Measurements from ENCODE around the gene ARHGEF19. TPM values are rescaled to one million over a fixed set of nuclear protein-coding genes. Genes with fewer than 3 reads are reported as not detected.

Gene ARHGEF19
- total RNA-seq (2014; rRNA removed) (13.8 and 28.1 TPM in 2 replicates), Bru-seq, nascent RNA (percentile 50 among the genes with signal in this experiment), BruChase-seq, experiment 1, labeled RNA remaining after a 6-hour chase (percentile 62 among the genes with signal in this experiment), BruChase-seq, experiment 2, labeled RNA remaining after a 2-hour chase (percentile 58 among the genes with signal in this experiment)
- long read RNA-seq, partial matches to known transcripts = 27 of 37 reads
- long read RNA-seq, other reads (novel, unspliced or antisense) = 10 of 37 reads

DNA sequence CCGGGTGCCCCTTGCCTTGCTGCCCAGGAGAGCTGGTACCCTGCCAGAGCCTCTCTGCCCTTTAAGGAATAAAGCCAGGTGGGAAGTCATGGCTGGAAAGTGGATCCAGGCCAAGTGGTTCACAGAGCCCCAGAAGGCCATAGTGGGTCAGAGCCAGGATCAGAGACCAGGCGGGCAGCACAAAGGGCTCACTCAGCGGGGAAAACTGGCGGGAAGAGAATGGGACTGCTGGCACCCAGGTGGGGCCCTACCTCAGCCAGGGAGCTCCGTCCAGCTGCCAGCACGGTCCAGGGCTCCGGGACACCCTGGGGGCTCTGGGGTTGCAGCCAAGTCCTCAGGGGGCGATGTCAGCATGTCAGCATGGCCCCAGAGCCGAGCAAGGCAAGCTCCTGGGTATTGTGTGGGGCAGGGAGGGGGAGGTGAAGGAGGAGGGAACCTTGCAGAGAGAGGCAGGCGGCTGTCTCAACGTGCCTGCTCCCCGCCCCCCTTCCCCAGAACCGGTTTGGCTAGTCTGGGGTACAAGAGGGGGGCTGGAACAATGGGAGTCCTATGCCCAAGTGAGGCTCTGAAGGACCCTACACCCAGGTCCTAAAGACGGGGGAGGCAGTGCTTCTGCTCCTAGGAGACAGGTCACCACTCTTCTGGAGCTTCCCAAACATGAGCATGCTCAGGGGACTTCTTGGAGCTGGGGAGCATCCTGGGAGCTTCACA lies at the start of gene ARHGEF19:
TSS of gene ARHGEF19 (minus strand) at position 402 of the 711 bp plus-strand sequence. CDS start 3,598 bp downstream, outside the sequence.
- H3K9me2 ChIP-seq (replicated peaks; ENCODE audit: low read length) = no peaks in the 10 kb centered on the region

DNA sequence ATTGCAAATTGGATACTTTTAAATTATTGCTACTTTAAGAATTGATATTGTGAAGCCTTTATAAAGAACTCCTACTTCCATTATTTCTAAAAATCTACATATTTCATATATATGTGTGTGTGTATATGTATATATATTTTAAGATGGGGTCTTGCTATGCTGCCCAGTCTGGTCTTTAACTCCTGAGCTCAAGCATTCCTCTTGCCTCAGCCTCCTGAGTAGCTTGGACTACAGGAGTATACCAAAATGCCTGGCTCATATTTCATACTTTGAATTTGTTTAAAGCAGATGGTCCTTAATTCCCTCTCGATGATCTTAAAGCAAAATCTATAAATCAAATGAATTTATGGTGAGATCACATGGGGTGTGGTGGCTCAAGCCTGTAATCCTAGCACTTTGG lies 49.6 kb upstream of the ARHGEF19 start:
- Histone ChIP-seq H3K36me3 (ENCODE audit: low read depth, low read length) (no peaks in the 10 kb centered on the region), H3K4me1 (ENCODE audit: insufficient read depth, low read length) (peaks cover 18% of the 10 kb centered on the region), H3K9me3 (ENCODE audit: low read length) (no peaks in the 10 kb centered on the region), H3K79me2 (ENCODE audit: low read length) (no peaks in the 10 kb centered on the region), H3F3A (ENCODE audit: low read length, unreplicated experiment) (peaks cover 3% of the 10 kb centered on the region), H2AFZ (ENCODE audit: low read length) (no peak overlapping the region), H3K4me3 (ENCODE audit: low read length) (no peak overlapping the region), H3K27me3 (ENCODE audit: low read length) (no peaks in the 10 kb centered on the region), H3K9ac (ENCODE audit: low read length) (no peak overlapping the region), H3K4me2 (ENCODE audit: low read length) (no peak overlapping the region), H4K20me1 (ENCODE audit: low read length) (no peaks in the 10 kb centered on the region), H3K9me2 (replicated peaks; ENCODE audit: low read length) (no peaks in the 10 kb centered on the region), H3K27ac (ENCODE audit: low read length) (no peak overlapping the region)
- intact Hi-C loops (cut with micrococcal nuclease) = no loop called here
- ChIA-PET POLR2A (ENCODE audit: unreplicated experiment) (no interaction called here), CTCF (no interaction called here)
- DNase-seq (no peak), ATAC-seq (no peak)
- TF ChIP-seq EZH2phosphoT487 (IDR thresholded peaks at IDR 0.05; ENCODE audit: borderline replicate concordance, low read length) = no peak
- TF ChIP-seq EZH2 (IDR thresholded peaks at IDR 0.05; ENCODE audit: low read length, unreplicated experiment) = no peak
- TF ChIP-seq, protein P1, sequence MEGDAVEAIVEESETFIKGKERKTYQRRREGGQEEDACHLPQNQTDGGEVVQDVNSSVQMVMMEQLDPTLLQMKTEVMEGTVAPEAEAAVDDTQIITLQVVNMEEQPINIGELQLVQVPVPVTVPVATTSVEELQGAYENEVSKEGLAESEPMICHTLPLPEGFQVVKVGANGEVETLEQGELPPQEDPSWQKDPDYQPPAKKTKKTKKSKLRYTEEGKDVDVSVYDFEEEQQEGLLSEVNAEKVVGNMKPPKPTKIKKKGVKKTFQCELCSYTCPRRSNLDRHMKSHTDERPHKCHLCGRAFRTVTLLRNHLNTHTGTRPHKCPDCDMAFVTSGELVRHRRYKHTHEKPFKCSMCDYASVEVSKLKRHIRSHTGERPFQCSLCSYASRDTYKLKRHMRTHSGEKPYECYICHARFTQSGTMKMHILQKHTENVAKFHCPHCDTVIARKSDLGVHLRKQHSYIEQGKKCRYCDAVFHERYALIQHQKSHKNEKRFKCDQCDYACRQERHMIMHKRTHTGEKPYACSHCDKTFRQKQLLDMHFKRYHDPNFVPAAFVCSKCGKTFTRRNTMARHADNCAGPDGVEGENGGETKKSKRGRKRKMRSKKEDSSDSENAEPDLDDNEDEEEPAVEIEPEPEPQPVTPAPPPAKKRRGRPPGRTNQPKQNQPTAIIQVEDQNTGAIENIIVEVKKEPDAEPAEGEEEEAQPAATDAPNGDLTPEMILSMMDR (conservative IDR thresholded peaks at IDR 0.05; ENCODE audit: low read depth, low read length) = no peak
- no TSS peak for BruUV-seq (replicated peaks)

More for the DNA sequence above, at the start of gene ARHGEF19:
- BruUV-seq (replicated peaks) = no TSS peak
- Histone ChIP-seq H3K27ac (ENCODE audit: low read length) (no peak within 1 kb of the TSS), H3K27me3 (ENCODE audit: low read length) (no peaks in the 10 kb centered on the region), H3K79me2 (ENCODE audit: low read length) (no peaks in the 10 kb centered on the region), H3K4me3 (ENCODE audit: low read length) (no peak within 1 kb of the TSS), H3K9me3 (ENCODE audit: low read length) (no peaks in the 10 kb centered on the region), H3K4me1 (ENCODE audit: insufficient read depth, low read length) (peaks cover 18% of the 10 kb centered on the region), H3K9ac (ENCODE audit: low read length) (no peak within 1 kb of the TSS), H2AFZ (ENCODE audit: low read length) (no peak within 1 kb of the TSS), H3K36me3 (ENCODE audit: low read depth, low read length) (no peaks in the 10 kb centered on the region), H4K20me1 (ENCODE audit: low read length) (no peaks in the 10 kb centered on the region), H3F3A (ENCODE audit: low read length, unreplicated experiment) (no peaks in the 10 kb centered on the region), H3K4me2 (ENCODE audit: low read length) (peak within 1 kb of the TSS; percentile 28; the same call in 1 of the 2 replicates)
- ChIA-PET POLR2A (ENCODE audit: unreplicated experiment) (no interaction called here), CTCF (no interaction called here)
- intact Hi-C loops (cut with micrococcal nuclease) = no loop called here
- ATAC-seq (no peak), DNase-seq (no peak)
- TF ChIP-seq EZH2 (IDR thresholded peaks at IDR 0.05; ENCODE audit: low read length, unreplicated experiment) (no peak), EZH2phosphoT487 (IDR thresholded peaks at IDR 0.05; ENCODE audit: borderline replicate concordance, low read length) (no peak)
- TF ChIP-seq, protein P1 (conservative IDR thresholded peaks at IDR 0.05; ENCODE audit: low read depth, low read length) = no peak

DNA sequence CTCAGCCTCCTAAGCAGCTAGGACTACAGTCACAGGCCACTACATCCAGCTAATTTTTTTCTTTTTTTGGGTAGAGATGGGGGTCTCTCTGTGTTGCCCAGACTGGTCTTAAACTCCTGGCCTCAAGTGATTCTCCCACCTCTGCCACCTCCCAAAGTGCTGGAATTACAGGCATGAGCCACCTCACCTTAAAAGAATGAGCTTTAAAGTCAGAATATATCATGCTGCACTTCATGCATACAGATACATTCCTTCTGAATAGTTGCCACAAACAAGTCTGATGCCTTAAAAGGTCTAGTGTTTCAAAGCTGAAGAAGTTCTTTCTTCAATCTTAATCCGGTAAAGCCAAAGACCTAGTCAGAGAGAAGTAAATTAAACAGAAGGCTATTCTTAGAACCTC lies 48.4 kb upstream of the ARHGEF19 start:
- ATAC-seq (no peak; the same call in 1 of the 2 replicates), DNase-seq (peak; percentile 17)
- Histone ChIP-seq H3K4me3 (ENCODE audit: low read length) (no peak overlapping the region), H3K4me2 (ENCODE audit: low read length) (no peak overlapping the region), H3K9me3 (ENCODE audit: low read length) (no peaks in the 10 kb centered on the region), H3K4me1 (ENCODE audit: insufficient read depth, low read length) (peaks cover 18% of the 10 kb centered on the region), H2AFZ (ENCODE audit: low read length) (no peak overlapping the region), H4K20me1 (ENCODE audit: low read length) (no peaks in the 10 kb centered on the region), H3F3A (ENCODE audit: low read length, unreplicated experiment) (peaks cover 3% of the 10 kb centered on the region), H3K9ac (ENCODE audit: low read length) (no peak overlapping the region), H3K27me3 (ENCODE audit: low read length) (no peaks in the 10 kb centered on the region), H3K9me2 (replicated peaks; ENCODE audit: low read length) (no peaks in the 10 kb centered on the region), H3K79me2 (ENCODE audit: low read length) (no peaks in the 10 kb centered on the region), H3K27ac (ENCODE audit: low read length) (no peak overlapping the region), H3K36me3 (ENCODE audit: low read depth, low read length) (no peaks in the 10 kb centered on the region)
- TF ChIP-seq, protein P1 (conservative IDR thresholded peaks at IDR 0.05; ENCODE audit: low read depth, low read length) = no peak
- TF ChIP-seq EZH2phosphoT487 (IDR thresholded peaks at IDR 0.05; ENCODE audit: borderline replicate concordance, low read length) (no peak), EZH2 (IDR thresholded peaks at IDR 0.05; ENCODE audit: low read length, unreplicated experiment) (no peak)
- ChIA-PET CTCF (interaction anchor here (0.5 kb wide), 1 partner anchor 103 kb away, joined by 5 read pairs; no protein-coding TSS in a partner anchor), POLR2A (ENCODE audit: unreplicated experiment) (no interaction called here)
- intact Hi-C loops (cut with micrococcal nuclease) = no loop called here
- no TSS peak for BruUV-seq (replicated peaks)
